H1 (cell line): ENCODE results near the gene STX16. TPM values are rescaled to one million over a fixed set of nuclear protein-coding genes. Genes with fewer than 3 reads are reported as not detected.

Experiments
- CTCF ChIA-PET: fragments of 300-600 bp; sonication (Branson Sonifier 250); formaldehyde crosslinking; loops from one replicate; lab custom pipeline; 2021; ENCODE audit not compliant: partially characterized antibody; lab: Charles Lee
- POLR2A ChIA-PET: fragments of 300-600 bp; sonication (Branson Sonifier 250); formaldehyde crosslinking; loops from one replicate; lab custom pipeline; 2021; ENCODE audit warnings: inconsistent platforms; ENCODE audit not compliant: partially characterized antibody; lab: Charles Lee
- DNase-seq, 2 experiments: peaks; one replicate each; pipeline versions ENCODE4 v3.0.0 to v3.0.0-alpha.2; 2010 to 2022; ENCODE audit warnings: low spot score in 2 of 2, low read depth in 1 of 2, mixed read lengths in 1 of 2
- FAIRE-seq: peaks from 2 replicates; lab custom pipeline; 2011; peaks lifted over from hg19 to GRCh38; lab: Jason Lieb, UNC
- H2AFZ ChIP-seq: 2 replicates; pipeline ENCODE4 v1.8.1; 2012; ENCODE audit warnings: low read length, inconsistent platforms
- H2AK5ac ChIP-seq: 2 replicates; pipeline ENCODE4 v1.6.1; 2013; ENCODE audit warnings: low read depth, low read length
- H2BK120ac ChIP-seq: replicated peaks from 2 replicates; pipeline ENCODE3; 2013; ENCODE audit warnings: low read depth, low read length, inconsistent platforms
- H2BK12ac ChIP-seq: 2 replicates; pipeline ENCODE4 v1.6.1; 2013; ENCODE audit warnings: low read depth, low read length
- H2BK15ac ChIP-seq: 2 replicates; pipeline ENCODE4 v1.6.1; 2013; ENCODE audit warnings: low read length
- H2BK20ac ChIP-seq: 2 replicates; pipeline ENCODE4 v1.6.1; 2013; ENCODE audit warnings: low read length
- H2BK5ac ChIP-seq: 2 replicates; pipeline ENCODE4 v1.6.1; 2013; ENCODE audit warnings: low read depth, low read length
- H3K14ac ChIP-seq: 2 replicates; pipeline ENCODE4 v1.6.1; 2013; ENCODE audit warnings: inconsistent platforms; ENCODE audit not compliant: insufficient read length
- H3K18ac ChIP-seq: 2 replicates; pipeline ENCODE4 v1.6.1; 2013; ENCODE audit warnings: low read length; ENCODE audit errors: extremely low read depth
- H3K23ac ChIP-seq: 2 replicates; pipeline ENCODE4 v1.6.1; 2013; ENCODE audit warnings: inconsistent platforms; ENCODE audit not compliant: insufficient read length
- H3K23me2 ChIP-seq: 2 replicates; pipeline ENCODE4 v1.6.1; 2013; ENCODE audit warnings: low read depth, low read length
- H3K27ac ChIP-seq: 2 replicates; pipeline ENCODE4 v1.6.1; 2011; ENCODE audit warnings: low read depth, low read length, inconsistent platforms
- H3K27me3 ChIP-seq, 4 experiments: replicated peaks in 1 of 4; 1 replicate in 1 of 4; 2 replicates in 3 of 4; pipeline versions ENCODE4 v1.6.1 to v1.8.1; 2011 to 2013; ENCODE audit warnings: low read length in 3 of 4, mild to moderate bottlenecking in 3 of 4, inconsistent platforms in 2 of 4, mixed read lengths in 2 of 4, moderate library complexity in 1 of 4; ENCODE audit not compliant: control insufficient read depth in 3 of 4, insufficient read depth in 3 of 4; ENCODE audit errors: extremely low read depth in 1 of 4
- H3K36me3 ChIP-seq, 4 experiments: 2 replicates each; pipeline versions ENCODE4 v1.6.1 to v1.8.1; 2011 to 2013; ENCODE audit warnings: mild to moderate bottlenecking in 4 of 4, low read length in 3 of 4, moderate library complexity in 2 of 4, control low read depth in 1 of 4, inconsistent platforms in 1 of 4; ENCODE audit not compliant: insufficient read depth in 4 of 4, control insufficient read depth in 2 of 4
- H3K4ac ChIP-seq: replicated peaks from 2 replicates; pipeline ENCODE3; 2013; ENCODE audit warnings: low read length, low read depth, mixed read lengths, inconsistent platforms; ENCODE audit not compliant: insufficient read length
- H3K4me1 ChIP-seq, 4 experiments: replicated peaks in 1 of 4; 1 replicate in 1 of 4; 2 replicates in 3 of 4; pipeline versions ENCODE4 v1.6.1 to v1.8.1; 2011 to 2013; ENCODE audit warnings: low read length in 3 of 4, inconsistent platforms in 2 of 4, mixed read lengths in 1 of 4; ENCODE audit not compliant: insufficient read depth in 4 of 4, control insufficient read depth in 3 of 4
- H3K4me2 ChIP-seq, 2 experiments: 2 replicates each; pipeline versions ENCODE4 v1.6.1 to v1.8.1; 2011 to 2013; ENCODE audit warnings: low read depth in 2 of 2, low read length in 2 of 2, control low read depth in 1 of 2, inconsistent platforms in 1 of 2, mild to moderate bottlenecking in 1 of 2; ENCODE audit not compliant: insufficient read depth in 1 of 2
- H3K4me3 ChIP-seq, 4 experiments: fragments of 200-600, 300-600 bp in 1 of 4; sonication (generic), shearing (Covaris generic), sonication (Bioruptor Twin) in 1 of 4; 2 replicates each; pipeline versions ENCODE4 v1.5.1 to v1.8.1; 2011 to 2016; ENCODE audit warnings: low read length in 4 of 4, low read depth in 3 of 4, control low read depth in 2 of 4, inconsistent platforms in 2 of 4, mild to moderate bottlenecking in 2 of 4, mixed read lengths in 1 of 4, moderate library complexity in 1 of 4; ENCODE audit not compliant: insufficient read depth in 2 of 4; ENCODE audit errors: extremely low read depth in 1 of 4
- H3K56ac ChIP-seq: replicated peaks from 2 replicates; pipeline ENCODE3; 2013; ENCODE audit warnings: low read depth, mild to moderate bottlenecking, mixed read lengths, low read length, inconsistent platforms; ENCODE audit not compliant: insufficient read length
- H3K79me1 ChIP-seq: 2 replicates; pipeline ENCODE4 v1.6.1; 2013; ENCODE audit warnings: low read depth, low read length, control low read depth
- H3K79me2 ChIP-seq, 2 experiments: 2 replicates each; pipeline versions ENCODE4 v1.6.1 to v1.8.1; 2012 to 2013; ENCODE audit warnings: low read length in 2 of 2, mild to moderate bottlenecking in 2 of 2, inconsistent platforms in 1 of 2; ENCODE audit not compliant: insufficient read depth in 2 of 2, control insufficient read depth in 1 of 2
- H3K9ac ChIP-seq, 4 experiments: replicated peaks in 1 of 4; 1 replicate in 1 of 4; 2 replicates in 3 of 4; pipeline versions ENCODE4 v1.6.1 to v1.8.1; 2011 to 2013; ENCODE audit warnings: low read depth in 3 of 4, low read length in 3 of 4, control low read depth in 2 of 4, mild to moderate bottlenecking in 2 of 4, moderate library complexity in 2 of 4, inconsistent platforms in 1 of 4; ENCODE audit errors: extremely low read depth in 1 of 4
- H3K9me3 ChIP-seq, 2 experiments: 2 replicates each; pipeline versions ENCODE4 v1.6.1 to v1.8.1; 2012 to 2013; ENCODE audit warnings: mild to moderate bottlenecking in 2 of 2, moderate library complexity in 2 of 2, control low read depth in 1 of 2, inconsistent platforms in 1 of 2, low read depth in 1 of 2, low read length in 1 of 2, mixed read lengths in 1 of 2; ENCODE audit not compliant: insufficient read depth in 2 of 2
- H4K20me1 ChIP-seq, 2 experiments: replicated peaks in 1 of 2; 2 replicates each; pipeline versions ENCODE3 to v1.8.1; 2011 to 2013; ENCODE audit warnings: inconsistent platforms in 2 of 2, low read length in 2 of 2, mild to moderate bottlenecking in 1 of 2; ENCODE audit not compliant: insufficient read depth in 2 of 2, control insufficient read depth in 1 of 2
- H4K5ac ChIP-seq: 2 replicates; pipeline ENCODE4 v1.6.1; 2013; ENCODE audit warnings: low read length, low read depth, mixed read lengths, inconsistent platforms; ENCODE audit not compliant: insufficient read length
- H4K8ac ChIP-seq: 2 replicates; pipeline ENCODE4 v1.8.0; 2013; ENCODE audit warnings: mild to moderate bottlenecking, moderate library complexity, low read length, inconsistent platforms; ENCODE audit not compliant: insufficient read depth; ENCODE audit errors: extremely low read depth
- H4K91ac ChIP-seq: replicated peaks from 2 replicates; pipeline ENCODE3; 2013; ENCODE audit warnings: low read length, mixed read lengths, inconsistent platforms; ENCODE audit not compliant: insufficient read length
- CHD1 ChIP-seq: IDR thresholded peaks from 2 replicates; pipeline ENCODE4 v1.6.1; 2012; ENCODE audit warnings: low read depth, low read length, improper control_type of control experiment
- FOSL1 ChIP-seq: IDR thresholded peaks from 2 replicates; pipeline ENCODE4 v1.6.1; 2011; ENCODE audit warnings: mild to moderate bottlenecking, low read depth, low read length, moderate library complexity; ENCODE audit not compliant: insufficient read depth
- POLR2A ChIP-seq, 2 experiments: IDR thresholded peaks; 1 replicate in 1 of 2; 2 replicates in 1 of 2; pipeline ENCODE4 v1.6.1; 2011; ENCODE audit warnings: low read depth in 2 of 2, low read length in 2 of 2, mild to moderate bottlenecking in 2 of 2; ENCODE audit errors: control extremely low read depth in 1 of 2
- WGBS, 2 experiments: shearing (Covaris generic) in 1 of 2; methylation state at CpG; one replicate each; pipeline versions ENCODE4 v1.1.6 to v1.1.7; 2013 to 2015; ENCODE audit warnings: low lambda C conversion rate in 2 of 2, mixed read lengths in 2 of 2, inconsistent platforms in 1 of 2, low coverage in 1 of 2, missing lambda C conversion rate in 1 of 2; ENCODE audit not compliant: insufficient replicate concordance in 2 of 2, insufficient coverage in 1 of 2, insufficient read length in 1 of 2; ENCODE audit errors: extremely low coverage in 1 of 2, missing lambda C conversion rate in 1 of 2; 5-methylcytosine and 5-hydroxymethylcytosine counted together
- polyA plus RNA-seq, 7 experiments: library from polyadenylated mRNA; depleted of rRNA in 3 of 7; stranded (reverse) in 5 of 7; unstranded in 2 of 7; fragments of >200 nt in 5 of 7; fragments of 200-250 nt in 2 of 7; gene quantifications; 1 replicate in 5 of 7; 2 replicates in 1 of 7; 4 replicates in 1 of 7; pipeline versions ENCODE4 v1.2.1 to v1.2.3, GENCODE V29; 2011 to 2013; ENCODE audit warnings: missing spikeins in 2 of 7, mixed read lengths in 2 of 7
- total RNA-seq: library from RNA; stranded (reverse); fragmentation: NEBNext Ultra II Directional; extraction: Animal tissue kit (Norgen Biotek cat#: 25700); gene quantifications from 2 replicates; pipeline ENCODE4 v1.2.1, GENCODE V29; 2021

STX16 gene
- total and polyA plus RNA-seq, 2 of the 8 experiments (the other 6 are each of a cell fraction or from before 2014, with no cell fraction given): 45.2 to 61.6 TPM

GRCh38 chr20:58670102-58670501, 19.0 kb downstream of the STX16 start:
- H3K4me3 ChIP-seq: peak overlapping the region in 1 of 4 experiments; percentile 39; a peak in 1 of 8 replicates
- no peak for FAIRE-seq
- H3K9me3 ChIP-seq: no peaks in the 10 kb centered on the region
- no peaks in the 10 kb centered on the region; the same call in none of the 2 replicates for H3K79me1 ChIP-seq
- H3K36me3 ChIP-seq: peaks cover 10 to 61% (median 19%) of the 10 kb centered on the region in 4 experiments
- peaks cover 16 to 33% (median 29%) of the 10 kb centered on the region in 4 experiments for H3K4me1 ChIP-seq
- peak overlapping the region; percentile 99 for H4K91ac ChIP-seq
- H3K9ac ChIP-seq: no peak overlapping the region
- no peaks in the 10 kb centered on the region for H4K20me1 ChIP-seq
- H4K8ac ChIP-seq: no peak overlapping the region
- peak overlapping the region; percentile 100; the same call in 1 of the 2 replicates for H2AK5ac ChIP-seq
- TF ChIP-seq POLR2A (IDR thresholded peaks at IDR 0.05; ENCODE audit: control extremely low read depth in 1 of 2, low read depth in 2 of 2, low read length in 2 of 2): no peak
- no peak for TF ChIP-seq FOSL1
- TF ChIP-seq CHD1: 0 out of 2 replicates have a peak, but pooled peaks have one; percentile 5
- peak overlapping the region; percentile 99 for H2BK20ac ChIP-seq
- H3K27ac ChIP-seq: peak overlapping the region; percentile 80; the same call in 1 of the 2 replicates
- peak overlapping the region; percentile 99 for H3K4ac ChIP-seq
- peak overlapping the region; percentile 100 for H2BK5ac ChIP-seq
- peak overlapping the region; percentile 49 to 84; a peak in 3 of 4 replicates for H3K4me2 ChIP-seq
- no peak overlapping the region for H3K23ac ChIP-seq
- peak overlapping the region; percentile 100; the same call in 1 of the 2 replicates for H2BK12ac ChIP-seq
- no peak overlapping the region for H2BK15ac ChIP-seq
- H4K5ac ChIP-seq: peak overlapping the region; percentile 76
- no peak overlapping the region for H2AFZ ChIP-seq
- peak overlapping the region; percentile 99 for H2BK120ac ChIP-seq
- WGBS, 2 experiments: 14% methylated on average over 1 of the region's 1 CpG; no CpG with 5 or more reads in 1 of the 2 experiments
- CTCF ChIA-PET: interaction anchor here (1.0 to 4.9 kb wide), 7 partner anchors 11 to 190 kb away, joined by 3 to 34 read pairs (median 4); partner anchors contain the start of gene STX16
- no peaks in the 10 kb centered on the region for H3K27me3 ChIP-seq
- H3K18ac ChIP-seq: peak overlapping the region; percentile 97
- peaks cover 0 to 34% of the 10 kb centered on the region in 2 experiments; a peak in 2 of 4 replicates for H3K79me2 ChIP-seq
- H3K23me2 ChIP-seq: 0 out of 2 replicates have a peak, but pooled peaks cover 2% of the 10 kb centered on the region
- peak overlapping the region; percentile 88 for H3K56ac ChIP-seq
- DNase-seq: no peak
- POLR2A ChIA-PET: interaction anchor here (0.9 to 15.3 kb wide), 22 partner anchors 8 to 184 kb away, joined by 3 to 242 read pairs (median 5); partner anchors contain the start of genes GNAS and STX16
- H3K14ac ChIP-seq: no peak overlapping the region
